ENCODE data around the gene MYH14. TPM values are rescaled to one million over a fixed set of nuclear protein-coding genes. Genes with fewer than 3 reads are reported as not detected.

MYH14 gene
- total and polyA plus RNA-seq, 9 of the 15 experiments (the other 6 are each of a cell fraction or from before 2014, with no cell fraction given) = 0.04 to 0.86 (median 0.19) TPM; not detected in 2

- in situ Hi-C loops (cut with MboI) = no loop called here
- ChIA-PET CTCF (ENCODE audit: low intra/inter-chr PET ratio) (no interaction called here), POLR2A (no interaction called here)
- Histone ChIP-seq H2AFZ (ENCODE audit: low read depth, low read length) (no peak overlapping the region), H3K27ac (ENCODE audit: extremely low read depth, low read depth, low read length) (no peak overlapping the region), H3K4me1 (replicated peaks in 1 of 2; ENCODE audit: control insufficient read depth in 2 of 2, insufficient read depth in 2 of 2, low read length in 2 of 2) (no peaks in the 10 kb centered on the region; a peak in 1 of 5 replicates), H4K20me1 (replicated peaks; ENCODE audit: control insufficient read depth, insufficient read depth, low read length) (no peaks in the 10 kb centered on the region), H3K9ac (ENCODE audit: insufficient read depth in 1 of 2, low read depth in 2 of 2, low read length in 2 of 2) (no peak overlapping the region), H3K4me2 (ENCODE audit: insufficient read depth, low read length) (no peak overlapping the region), H3K79me2 (ENCODE audit: control insufficient read depth, insufficient read depth, low read length) (no peaks in the 10 kb centered on the region), H3K9me1 (ENCODE audit: control insufficient read depth, insufficient read depth, low read length) (no peaks in the 10 kb centered on the region), H3K4me3 (no peak overlapping the region), H3K9me3 (replicated peaks; ENCODE audit: control insufficient read depth, insufficient read depth, low read depth, low read length) (no peaks in the 10 kb centered on the region), H3K36me3 (ENCODE audit: control insufficient read depth, insufficient read depth, low read length) (no peaks in the 10 kb centered on the region), H3K27me3 (ENCODE audit: control insufficient read depth in 2 of 2, insufficient read depth in 2 of 2, low read length in 2 of 2) (peaks cover 2 to 14% of the 10 kb centered on the region in 2 experiments; a peak in 3 of 5 replicates)
- no peak for ATAC-seq
- DNase-seq (ENCODE audit: extremely low read depth in 1 of 4, low spot score in 3 of 4) = no peak
- no peak for FAIRE-seq
- WGBS (ENCODE audit: insufficient coverage, low coverage, missing lambda C conversion rate) = 3% methylated on average over 9 of the region's 16 CpGs
- BruUV-seq (replicated peaks) = no TSS peak
- intact Hi-C loops (cut with micrococcal nuclease) = no loop called here
- TF ChIP-seq TAF15 (IDR thresholded peaks at IDR 0.05; ENCODE audit: low read depth, low read length) (no peak), ZNF551 (CRISPR knock-in tag; IDR thresholded peaks at IDR 0.05) (no peak), EGR1 (conservative IDR thresholded peaks at IDR 0.05) (no peak), BRCA1 (IDR thresholded peaks at IDR 0.05) (no peak), BRCA1 (CRISPR knock-in tag; IDR thresholded peaks at IDR 0.05) (no peak), BRF1 (IDR thresholded peaks at IDR 0.05; ENCODE audit: borderline replicate concordance, extremely low read depth, insufficient read length) (no peak), ZNF785 (CRISPR knock-in tag; IDR thresholded peaks at IDR 0.05) (no peak), KAT8 (IDR thresholded peaks at IDR 0.05; ENCODE audit: low read depth) (no peak)
- TF ChIP-seq, protein P1, sequence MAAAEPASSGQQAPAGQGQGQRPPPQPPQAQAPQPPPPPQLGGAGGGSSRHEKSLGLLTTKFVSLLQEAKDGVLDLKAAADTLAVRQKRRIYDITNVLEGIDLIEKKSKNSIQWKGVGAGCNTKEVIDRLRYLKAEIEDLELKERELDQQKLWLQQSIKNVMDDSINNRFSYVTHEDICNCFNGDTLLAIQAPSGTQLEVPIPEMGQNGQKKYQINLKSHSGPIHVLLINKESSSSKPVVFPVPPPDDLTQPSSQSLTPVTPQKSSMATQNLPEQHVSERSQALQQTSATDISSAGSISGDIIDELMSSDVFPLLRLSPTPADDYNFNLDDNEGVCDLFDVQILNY (CRISPR knock-in tag; IDR thresholded peaks at IDR 0.05) = no peak
Measured at GRCh38 chr19:50154529-50154928, 48.9 kb upstream of the MYH14 start.

All from K562 (cell line).